Skeletal muscle cell (primary cell): Measurements from ENCODE around the gene ABCA1.
A peak's percentile ranks its signal among the peaks of the same experiment; 100 is the strongest.

Experiments used
- DNase-seq: peaks from one replicate; pipeline ENCODE4 v3.0.0-alpha.2; 2010; ENCODE audit warnings: low read depth
- H3K4me3 ChIP-seq: 2 replicates; pipeline ENCODE4 v1.5.1; 2011; ENCODE audit warnings: low read depth, mild to moderate bottlenecking, control low read depth, low read length, moderate library complexity

The ABCA1 gene

GRCh38 chr9:104879555-104880309, 48.2 kb downstream of the ABCA1 start:
- H3K4me3 ChIP-seq = no peak overlapping the region
- no peak for DNase-seq

DNA sequence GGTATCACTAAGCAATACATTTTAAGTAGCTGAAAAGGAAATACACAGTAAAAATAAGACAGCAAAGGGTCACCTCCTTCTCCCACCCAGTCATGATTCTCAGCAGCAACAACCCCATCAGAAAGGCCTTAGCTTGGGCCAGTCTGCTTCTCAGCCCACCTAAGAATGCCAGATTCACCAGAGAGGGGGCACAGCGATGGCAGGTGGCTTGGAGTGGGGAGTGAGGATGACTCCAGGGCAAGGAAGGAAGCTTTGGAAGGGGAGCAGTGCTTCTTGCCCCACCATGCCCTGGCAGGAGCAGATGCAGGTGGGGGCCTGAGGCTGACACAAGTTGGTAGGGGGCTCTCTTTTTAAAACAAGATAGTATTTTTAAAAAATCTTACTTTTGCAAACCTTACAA, 51.4 kb downstream of the ABCA1 start:
- no peak for DNase-seq

DNA sequence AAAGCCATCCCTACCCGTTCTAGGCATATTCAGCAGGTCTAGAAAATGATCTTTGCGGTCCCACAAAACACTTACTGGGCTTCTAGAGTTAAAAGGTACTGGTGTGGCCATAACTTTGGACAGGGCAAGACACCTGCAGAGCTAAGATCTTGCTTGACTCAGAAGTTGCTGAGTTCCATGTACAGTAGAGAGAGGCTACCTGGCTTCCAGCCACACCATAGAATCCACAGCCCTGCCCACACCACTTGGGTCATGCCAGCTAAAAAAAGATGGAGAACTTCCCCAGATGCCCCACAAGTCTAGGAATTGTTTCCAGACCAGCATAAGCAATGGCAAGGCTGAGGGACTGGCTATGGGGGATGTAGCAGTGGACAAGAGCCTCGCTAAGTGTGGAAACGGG, 52.1 kb downstream of the ABCA1 start:
- no peak for DNase-seq
- no peak overlapping the region for H3K4me3 ChIP-seq

More for the DNA sequence above, 51.4 kb downstream of the ABCA1 start:
- H3K4me3 ChIP-seq = no peak overlapping the region

DNA sequence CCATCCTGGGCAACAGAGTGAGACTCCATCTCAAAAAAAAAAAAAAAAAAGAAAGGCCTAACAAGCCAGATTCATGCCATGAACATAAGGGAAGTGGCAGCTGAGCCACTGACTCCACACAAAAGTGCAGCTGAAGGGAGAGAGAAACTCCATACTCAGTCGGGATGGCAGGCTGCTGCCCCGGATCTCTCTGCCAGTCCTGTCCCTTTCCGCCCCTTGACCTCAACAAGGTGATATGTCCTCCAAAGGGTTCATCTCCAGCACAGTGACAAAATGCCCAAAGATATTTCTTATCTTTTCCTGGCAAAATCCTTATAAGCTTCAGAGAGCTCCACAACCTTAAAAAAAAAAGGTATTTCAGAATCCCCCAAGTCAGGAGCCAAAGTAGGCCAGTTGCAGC, 52.6 kb downstream of the ABCA1 start:
- DNase-seq = no peak
- H3K4me3 ChIP-seq = no peak overlapping the region

- no peak overlapping the region for H3K4me3 ChIP-seq
- DNase-seq = no peak
Measured at GRCh38 chr9:104873489-104873850, 54.5 kb downstream of the ABCA1 start.

- DNase-seq = peak; percentile 92
- no peak overlapping the region for H3K4me3 ChIP-seq
Measured at GRCh38 chr9:104872656-104873488, 55.1 kb downstream of the ABCA1 start.

- DNase-seq = no peak
- H3K4me3 ChIP-seq = no peak overlapping the region
Measured at GRCh38 chr9:104871961-104872527, 55.9 kb downstream of the ABCA1 start.

DNA sequence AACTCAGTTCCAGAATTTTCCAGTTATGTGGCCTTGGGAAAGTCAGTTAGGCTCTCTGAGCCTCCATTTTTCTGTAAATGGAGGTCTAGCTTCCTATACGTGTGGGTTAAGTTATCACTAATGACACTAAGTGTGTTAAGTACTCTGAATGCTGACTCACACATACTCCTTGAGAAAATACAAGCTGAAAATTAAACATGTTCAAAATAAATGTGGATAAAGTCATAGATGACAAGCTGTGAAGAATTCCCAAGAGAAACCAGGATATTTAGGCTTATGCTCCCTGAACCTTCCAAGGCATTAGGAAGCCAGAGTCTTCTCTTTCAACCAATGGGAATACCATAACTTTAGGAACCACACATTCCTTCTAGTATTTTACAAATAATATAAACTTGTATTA, 58.1 kb downstream of the ABCA1 start:
- DNase-seq = no peak

DNA sequence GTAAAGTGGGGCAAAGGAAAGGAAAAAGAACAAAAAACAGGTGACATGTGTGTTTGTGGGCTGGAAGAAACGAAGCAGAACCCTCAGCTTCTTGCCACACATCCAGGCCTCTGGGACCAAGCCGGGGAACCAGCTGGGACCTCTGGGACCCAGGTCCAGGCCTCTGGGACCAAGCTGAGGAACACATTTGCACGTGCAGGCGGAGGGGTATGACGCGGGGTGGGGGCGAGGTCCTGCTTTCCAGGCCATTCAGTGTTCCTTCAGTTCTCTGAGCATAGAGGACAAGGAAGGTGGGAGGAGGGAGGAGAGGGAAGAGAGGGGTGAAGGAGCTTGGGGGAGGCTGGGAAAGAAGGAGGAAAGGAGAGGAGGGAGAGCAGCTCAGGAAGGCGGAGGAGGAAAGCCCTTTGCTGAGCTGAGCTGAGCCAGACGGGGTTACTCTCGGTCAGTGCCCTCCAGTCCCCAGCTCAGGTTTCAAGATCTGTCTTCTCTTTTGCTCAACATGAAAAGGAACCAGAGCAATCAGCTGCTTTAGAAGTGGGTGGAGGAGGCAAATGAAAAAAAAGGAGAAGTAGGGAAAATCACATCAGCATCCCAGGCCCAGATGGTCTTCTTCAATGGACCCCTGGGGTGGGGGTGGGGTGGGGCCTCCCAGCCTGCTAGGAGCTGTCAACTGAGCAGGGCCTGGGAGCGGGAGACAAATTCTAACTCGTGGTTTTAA, 59.1 kb downstream of the ABCA1 start:
- peak; percentile 78 for DNase-seq
- no peak overlapping the region for H3K4me3 ChIP-seq

More for the DNA sequence above, 58.1 kb downstream of the ABCA1 start:
- H3K4me3 ChIP-seq = no peak overlapping the region

GRCh38 chr9:104868303-104868686, 59.7 kb downstream of the ABCA1 start:
- no peak for DNase-seq

GRCh38 chr9:104866191-104866590, 61.8 kb downstream of the ABCA1 start:
- DNase-seq = no peak

More at GRCh38 chr9:104868303-104868686, 59.7 kb downstream of the ABCA1 start:
- H3K4me3 ChIP-seq = no peak overlapping the region

GRCh38 chr9:104864675-104865104, 63.3 kb downstream of the ABCA1 start:
- no peak overlapping the region for H3K4me3 ChIP-seq
- peak; percentile 45 for DNase-seq

More at GRCh38 chr9:104866191-104866590, 61.8 kb downstream of the ABCA1 start:
- H3K4me3 ChIP-seq = no peak overlapping the region

DNA sequence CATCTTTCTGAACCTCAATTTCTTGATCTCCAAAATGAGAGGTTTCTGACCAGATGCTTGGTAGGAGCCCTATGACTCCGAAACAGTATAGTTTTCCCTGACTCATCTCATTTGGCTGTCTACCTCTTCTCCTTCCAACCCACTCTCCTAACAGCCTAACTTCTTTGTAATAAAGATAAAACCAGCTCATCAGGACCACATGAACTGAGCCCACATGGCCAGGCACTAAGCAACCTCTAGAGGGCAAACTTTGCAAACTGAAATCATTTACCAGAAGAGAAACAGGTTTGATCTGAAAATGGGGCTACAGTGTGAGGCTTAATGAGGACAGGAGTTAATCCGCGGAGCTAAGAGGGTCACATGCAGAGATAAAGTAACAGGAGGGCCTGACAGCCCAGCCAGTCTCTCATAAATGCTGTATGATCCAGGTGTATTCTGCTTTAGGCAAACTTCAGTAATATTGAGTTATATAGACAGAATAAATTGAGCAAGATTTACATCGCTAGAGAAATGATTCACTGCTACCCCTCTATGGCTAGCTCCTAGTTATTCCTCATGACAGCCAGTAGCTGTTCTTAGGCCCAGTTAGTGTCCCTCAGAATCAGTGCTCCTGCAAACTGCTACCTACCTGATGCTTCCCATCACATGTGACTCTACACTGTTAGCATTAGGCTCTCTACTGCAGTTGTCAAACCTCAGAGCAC, 64.6 kb downstream of the ABCA1 start:
- no peak overlapping the region for H3K4me3 ChIP-seq
- peak; percentile 64 for DNase-seq

DNA sequence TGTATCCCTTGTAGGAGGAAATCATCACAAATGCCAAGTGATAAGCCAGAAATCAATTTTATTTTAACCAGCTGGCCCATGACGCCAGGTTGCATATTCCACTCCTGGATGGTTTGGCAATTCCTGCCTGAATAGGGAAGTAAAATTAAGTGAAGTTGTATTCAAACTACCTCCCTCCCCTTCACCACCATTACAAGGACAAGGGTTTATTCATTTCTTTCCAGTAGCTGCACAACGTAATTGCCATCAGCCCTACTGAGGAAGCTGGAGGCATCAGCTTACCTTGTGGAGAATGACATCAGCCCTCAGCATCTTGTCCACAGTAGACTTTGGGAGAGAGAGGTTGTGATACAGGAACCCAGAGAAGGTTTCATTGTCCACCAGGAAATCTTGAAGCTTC, 66.6 kb downstream of the ABCA1 start:
- H3K4me3 ChIP-seq = no peak overlapping the region
- DNase-seq = no peak

GRCh38 chr9:104860263-104860662, 67.7 kb downstream of the ABCA1 start:
- DNase-seq = no peak
- H3K4me3 ChIP-seq = no peak overlapping the region

GRCh38 chr9:104858846-104859245, 69.1 kb downstream of the ABCA1 start:
- no peak overlapping the region for H3K4me3 ChIP-seq
- no peak for DNase-seq

DNA sequence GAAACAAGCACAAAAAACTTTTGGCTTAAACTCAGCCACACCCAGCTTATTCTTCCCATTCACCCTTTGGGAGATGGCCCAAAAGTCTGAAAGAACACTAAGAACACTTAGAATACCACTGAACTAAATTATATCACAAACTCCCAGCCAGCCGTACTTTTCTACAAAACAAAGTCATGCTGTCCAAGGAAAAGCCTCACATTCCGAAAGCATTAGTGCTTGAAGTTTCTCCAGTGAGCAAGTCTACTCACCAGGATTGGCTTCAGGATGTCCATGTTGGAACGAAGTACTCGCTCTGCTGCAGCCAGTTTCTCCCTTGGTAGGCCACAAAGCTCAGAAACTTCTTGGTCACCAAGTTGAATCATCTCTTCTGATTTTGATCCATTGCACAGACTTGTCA, 69.7 kb downstream of the ABCA1 start:
- no peak overlapping the region for H3K4me3 ChIP-seq
- DNase-seq = no peak

DNA sequence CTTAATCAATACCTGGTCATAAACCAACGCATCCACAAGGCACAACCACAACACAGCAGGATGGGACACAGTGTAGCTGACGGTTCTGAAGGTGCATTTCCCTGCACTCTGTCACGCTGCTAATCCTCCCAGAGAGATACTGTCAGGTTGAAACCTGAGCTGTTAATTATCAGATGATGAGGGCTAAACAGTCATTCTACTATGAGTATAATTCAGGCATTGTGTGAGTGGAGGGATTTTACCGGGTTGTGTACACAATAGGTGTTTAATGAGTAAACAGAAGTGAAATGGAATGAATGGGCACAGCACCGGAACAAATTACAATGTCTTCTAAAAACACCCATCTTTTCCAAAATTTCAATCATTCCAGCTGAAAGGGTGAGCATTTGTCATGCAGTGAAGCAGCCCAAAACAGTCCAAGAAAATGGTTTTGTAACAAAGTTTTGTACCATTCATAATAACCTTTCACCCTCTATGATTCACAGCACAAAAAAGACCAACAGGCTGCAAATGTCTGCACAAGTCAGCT, 71.5 kb downstream of the ABCA1 start:
- DNase-seq = no peak
- H3K4me3 ChIP-seq = no peak overlapping the region

GRCh38 chr9:104855807-104856206, 72.1 kb downstream of the ABCA1 start:
- DNase-seq = no peak
- no peak overlapping the region for H3K4me3 ChIP-seq
